ENCODE data around the gene RABL3. TPM values are rescaled to one million over a fixed set of nuclear protein-coding genes. Genes with fewer than 3 reads are reported as not detected.

Gene RABL3
- total and polyA plus RNA-seq, 2 donors: 8.5 to 14.8 TPM

GRCh38 chr3:120670576-120670975 is 71.7 kb downstream of the RABL3 start:
- Histone ChIP-seq H3K27me3 (ENCODE audit: control insufficient read depth in 2 of 2, insufficient read depth in 1 of 2, low read length in 1 of 2) (no peaks in the 10 kb centered on the region), H3K9me3 (ENCODE audit: control insufficient read depth in 2 of 2, insufficient read depth in 1 of 2, low read length in 1 of 2) (no peaks in the 10 kb centered on the region), H3K36me3 (ENCODE audit: control insufficient read depth in 2 of 2, insufficient read depth in 2 of 2, low read length in 1 of 2) (no peaks in the 10 kb centered on the region), H3K27ac (ENCODE audit: low read depth in 1 of 2, low read length in 1 of 2) (no peak overlapping the region), H3K4me3 (ENCODE audit: low read length in 2 of 2) (no peak overlapping the region), H3K4me1 (ENCODE audit: control insufficient read depth in 2 of 2, insufficient read depth in 2 of 2, low read length in 2 of 2) (no peaks in the 10 kb centered on the region)
- no peak for DNase-seq (ENCODE audit: low read depth in 6 of 9, low spot score in 9 of 9)
- 86% methylated on average over 2 of the region's 2 CpGs for WGBS

- Histone ChIP-seq H3K4me3 (ENCODE audit: low read length in 2 of 2) (no peak overlapping the region), H3K36me3 (ENCODE audit: control insufficient read depth in 2 of 2, insufficient read depth in 2 of 2, low read length in 1 of 2) (no peaks in the 10 kb centered on the region), H3K4me1 (ENCODE audit: control insufficient read depth in 2 of 2, insufficient read depth in 2 of 2, low read length in 2 of 2) (no peaks in the 10 kb centered on the region), H3K9me3 (ENCODE audit: control insufficient read depth in 2 of 2, insufficient read depth in 1 of 2, low read length in 1 of 2) (no peaks in the 10 kb centered on the region), H3K27me3 (ENCODE audit: control insufficient read depth in 2 of 2, insufficient read depth in 1 of 2, low read length in 1 of 2) (no peaks in the 10 kb centered on the region), H3K27ac (ENCODE audit: low read depth in 1 of 2, low read length in 1 of 2) (no peak overlapping the region)
- DNase-seq (ENCODE audit: low read depth in 6 of 9, low spot score in 9 of 9): no peak
Measured at GRCh38 chr3:120664926-120665325, 77.4 kb downstream of the RABL3 start.

GRCh38 chr3:120661945-120662344 is 80.4 kb downstream of the RABL3 start:
- no peaks in the 10 kb centered on the region for H3K36me3 ChIP-seq (ENCODE audit: control insufficient read depth in 2 of 2, insufficient read depth in 2 of 2, low read length in 1 of 2)
- no peak overlapping the region for H3K27ac ChIP-seq (ENCODE audit: low read depth in 1 of 2, low read length in 1 of 2)
- peaks cover 0 to 5% of the 10 kb centered on the region in 2 donors for H3K9me3 ChIP-seq (ENCODE audit: control insufficient read depth in 2 of 2, insufficient read depth in 1 of 2, low read length in 1 of 2)
- WGBS: 64% methylated on average over 5 of the region's 5 CpGs
- H3K4me1 ChIP-seq (ENCODE audit: control insufficient read depth in 2 of 2, insufficient read depth in 2 of 2, low read length in 2 of 2): no peaks in the 10 kb centered on the region
- H3K4me3 ChIP-seq (ENCODE audit: low read length in 2 of 2): no peak overlapping the region
- H3K27me3 ChIP-seq (ENCODE audit: control insufficient read depth in 2 of 2, insufficient read depth in 1 of 2, low read length in 1 of 2): no peaks in the 10 kb centered on the region
- DNase-seq (ENCODE audit: low read depth in 6 of 9, low spot score in 9 of 9): no peak

- Histone ChIP-seq H3K27me3 (ENCODE audit: control insufficient read depth in 2 of 2, insufficient read depth in 1 of 2, low read length in 1 of 2) (no peaks in the 10 kb centered on the region), H3K9me3 (ENCODE audit: control insufficient read depth in 2 of 2, insufficient read depth in 1 of 2, low read length in 1 of 2) (peaks cover 0 to 5% of the 10 kb centered on the region in 2 donors), H3K4me1 (ENCODE audit: control insufficient read depth in 2 of 2, insufficient read depth in 2 of 2, low read length in 2 of 2) (no peaks in the 10 kb centered on the region), H3K27ac (ENCODE audit: low read depth in 1 of 2, low read length in 1 of 2) (no peak overlapping the region), H3K36me3 (ENCODE audit: control insufficient read depth in 2 of 2, insufficient read depth in 2 of 2, low read length in 1 of 2) (no peaks in the 10 kb centered on the region), H3K4me3 (ENCODE audit: low read length in 2 of 2) (no peak overlapping the region)
- no peak for DNase-seq (ENCODE audit: low read depth in 6 of 9, low spot score in 9 of 9)
- 47% methylated on average over 2 of the region's 2 CpGs for WGBS
Measured at GRCh38 chr3:120661106-120661905, 81.0 kb downstream of the RABL3 start.

- Histone ChIP-seq H3K27me3 (ENCODE audit: control insufficient read depth in 2 of 2, insufficient read depth in 1 of 2, low read length in 1 of 2) (no peaks in the 10 kb centered on the region), H3K27ac (ENCODE audit: low read depth in 1 of 2, low read length in 1 of 2) (no peak overlapping the region), H3K4me1 (ENCODE audit: control insufficient read depth in 2 of 2, insufficient read depth in 2 of 2, low read length in 2 of 2) (no peaks in the 10 kb centered on the region), H3K36me3 (ENCODE audit: control insufficient read depth in 2 of 2, insufficient read depth in 2 of 2, low read length in 1 of 2) (no peaks in the 10 kb centered on the region), H3K4me3 (ENCODE audit: low read length in 2 of 2) (no peak overlapping the region), H3K9me3 (ENCODE audit: control insufficient read depth in 2 of 2, insufficient read depth in 1 of 2, low read length in 1 of 2) (peaks cover 0 to 5% of the 10 kb centered on the region in 2 donors)
- 98% methylated on average over 2 of the region's 2 CpGs for WGBS
- no peak for DNase-seq (ENCODE audit: low read depth in 6 of 9, low spot score in 9 of 9)
Measured at GRCh38 chr3:120659834-120660233, 82.5 kb downstream of the RABL3 start.

- DNase-seq (ENCODE audit: low read depth in 6 of 9, low spot score in 9 of 9): no peak
- 96% methylated on average over 1 of the region's 1 CpG for WGBS
- Histone ChIP-seq H3K4me3 (ENCODE audit: low read length in 2 of 2) (no peak overlapping the region), H3K4me1 (ENCODE audit: control insufficient read depth in 2 of 2, insufficient read depth in 2 of 2, low read length in 2 of 2) (no peaks in the 10 kb centered on the region), H3K27me3 (ENCODE audit: control insufficient read depth in 2 of 2, insufficient read depth in 1 of 2, low read length in 1 of 2) (no peaks in the 10 kb centered on the region), H3K27ac (ENCODE audit: low read depth in 1 of 2, low read length in 1 of 2) (no peak overlapping the region), H3K9me3 (ENCODE audit: control insufficient read depth in 2 of 2, insufficient read depth in 1 of 2, low read length in 1 of 2) (peaks cover 0 to 5% of the 10 kb centered on the region in 2 donors), H3K36me3 (ENCODE audit: control insufficient read depth in 2 of 2, insufficient read depth in 2 of 2, low read length in 1 of 2) (no peaks in the 10 kb centered on the region)
Measured at GRCh38 chr3:120659285-120659684, 83.0 kb downstream of the RABL3 start.

GRCh38 chr3:120652896-120653545 is 89.3 kb downstream of the RABL3 start:
- no peaks in the 10 kb centered on the region for H3K4me1 ChIP-seq (ENCODE audit: control insufficient read depth in 2 of 2, insufficient read depth in 2 of 2, low read length in 2 of 2)
- H3K27me3 ChIP-seq (ENCODE audit: control insufficient read depth in 2 of 2, insufficient read depth in 1 of 2, low read length in 1 of 2): no peaks in the 10 kb centered on the region

GRCh38 chr3:120652281-120652680 is 90.0 kb downstream of the RABL3 start:
- H3K9me3 ChIP-seq (ENCODE audit: control insufficient read depth in 2 of 2, insufficient read depth in 1 of 2, low read length in 1 of 2): no peaks in the 10 kb centered on the region
- H3K4me3 ChIP-seq (ENCODE audit: low read length in 2 of 2): no peak overlapping the region
- DNase-seq (ENCODE audit: low read depth in 6 of 9, low spot score in 9 of 9): peak in 1 of 9 donors; percentile 2
- no peaks in the 10 kb centered on the region for H3K36me3 ChIP-seq (ENCODE audit: control insufficient read depth in 2 of 2, insufficient read depth in 2 of 2, low read length in 1 of 2)
- H3K4me1 ChIP-seq (ENCODE audit: control insufficient read depth in 2 of 2, insufficient read depth in 2 of 2, low read length in 2 of 2): no peaks in the 10 kb centered on the region
- WGBS: 92% methylated on average over 3 of the region's 3 CpGs
- H3K27ac ChIP-seq (ENCODE audit: low read depth in 1 of 2, low read length in 1 of 2): no peak overlapping the region
- H3K27me3 ChIP-seq (ENCODE audit: control insufficient read depth in 2 of 2, insufficient read depth in 1 of 2, low read length in 1 of 2): no peaks in the 10 kb centered on the region

More at GRCh38 chr3:120652896-120653545, 89.3 kb downstream of the RABL3 start:
- Histone ChIP-seq H3K9me3 (ENCODE audit: control insufficient read depth in 2 of 2, insufficient read depth in 1 of 2, low read length in 1 of 2) (no peaks in the 10 kb centered on the region), H3K4me3 (ENCODE audit: low read length in 2 of 2) (no peak overlapping the region), H3K27ac (ENCODE audit: low read depth in 1 of 2, low read length in 1 of 2) (no peak overlapping the region), H3K36me3 (ENCODE audit: control insufficient read depth in 2 of 2, insufficient read depth in 2 of 2, low read length in 1 of 2) (no peaks in the 10 kb centered on the region)
- 94% methylated on average over 5 of the region's 5 CpGs for WGBS
- no peak for DNase-seq (ENCODE audit: low read depth in 6 of 9, low spot score in 9 of 9)

GRCh38 chr3:120650311-120650710 is 92.0 kb downstream of the RABL3 start:
- Histone ChIP-seq H3K4me3 (ENCODE audit: low read length in 2 of 2) (no peak overlapping the region), H3K36me3 (ENCODE audit: control insufficient read depth in 2 of 2, insufficient read depth in 2 of 2, low read length in 1 of 2) (no peaks in the 10 kb centered on the region), H3K27me3 (ENCODE audit: control insufficient read depth in 2 of 2, insufficient read depth in 1 of 2, low read length in 1 of 2) (no peaks in the 10 kb centered on the region), H3K9me3 (ENCODE audit: control insufficient read depth in 2 of 2, insufficient read depth in 1 of 2, low read length in 1 of 2) (no peaks in the 10 kb centered on the region), H3K27ac (ENCODE audit: low read depth in 1 of 2, low read length in 1 of 2) (no peak overlapping the region), H3K4me1 (ENCODE audit: control insufficient read depth in 2 of 2, insufficient read depth in 2 of 2, low read length in 2 of 2) (no peaks in the 10 kb centered on the region)
- WGBS: 97% methylated on average over 2 of the region's 2 CpGs
- no peak for DNase-seq (ENCODE audit: low read depth in 6 of 9, low spot score in 9 of 9)

Measured in thymus (tissue), 11 donors.